Hepatocyte (in vitro differentiated cells): ENCODE results near the gene MS4A6A. TPM values are rescaled to one million over a fixed set of nuclear protein-coding genes. Genes with fewer than 3 reads are reported as not detected.

Experiments
- DNase-seq: peaks from one replicate; pipeline ENCODE4 v3.0.0-alpha.2; 2016; ENCODE audit warnings: low spot score
- H2AFZ ChIP-seq: fragments of 200-600 bp; sonication (generic); 2 replicates; pipeline ENCODE4 v1.6.0; 2016; ENCODE audit warnings: antibody characterized with exemption, mild to moderate bottlenecking
- H3K27ac ChIP-seq: fragments of 200-600 bp; sonication (generic); 2 replicates; pipeline ENCODE4 v1.5.1; 2016; ENCODE audit warnings: mild to moderate bottlenecking
- H3K27me3 ChIP-seq: fragments of 200-600 bp; sonication (generic); 2 replicates; pipeline ENCODE4 v1.6.1; 2016
- H3K36me3 ChIP-seq: fragments of 200-600 bp; sonication (generic); replicated peaks from 2 replicates; pipeline ENCODE4 v1.5.1; 2016; ENCODE audit warnings: low read depth; ENCODE audit not compliant: insufficient read depth
- H3K4me1 ChIP-seq: fragments of 200-600 bp; sonication (generic); 2 replicates; pipeline ENCODE4 v1.5.1; 2016; ENCODE audit warnings: mild to moderate bottlenecking, moderate library complexity; ENCODE audit not compliant: insufficient read depth
- H3K4me2 ChIP-seq: fragments of 200-600 bp; sonication (generic); 2 replicates; pipeline ENCODE4 v1.6.0; 2016
- H3K4me3 ChIP-seq: fragments of 200-600 bp; sonication (generic); 2 replicates; pipeline ENCODE4 v1.5.1; 2016; ENCODE audit warnings: mild to moderate bottlenecking
- H3K79me2 ChIP-seq: fragments of 200-600 bp; sonication (generic); 2 replicates; pipeline ENCODE4 v1.6.0; 2017; ENCODE audit warnings: mild to moderate bottlenecking
- H3K9me2 ChIP-seq: fragments of 200-600 bp; sonication (generic); replicated peaks from 2 replicates; pipeline ENCODE4 v1.6.0; 2017; ENCODE audit warnings: mild to moderate bottlenecking; ENCODE audit not compliant: insufficient read depth
- H3K9me3 ChIP-seq: fragments of 200-600 bp; sonication (generic); 2 replicates; pipeline ENCODE4 v1.5.1; 2016; ENCODE audit warnings: low read depth, mild to moderate bottlenecking
- H4K20me1 ChIP-seq: fragments of 200-600 bp; sonication (generic); 2 replicates; pipeline ENCODE4 v1.6.0; 2016; ENCODE audit warnings: mild to moderate bottlenecking; ENCODE audit not compliant: insufficient read depth, poor library complexity, severe bottlenecking
- EZH2 ChIP-seq: fragments of 200-600 bp; sonication (generic); IDR thresholded peaks from 2 replicates; pipeline ENCODE4 v1.6.1; 2016; ENCODE audit warnings: antibody characterized with exemption, mild to moderate bottlenecking, borderline replicate concordance
- EZH2phosphoT487 ChIP-seq: fragments of 200-600 bp; sonication (generic); IDR thresholded peaks from one replicate; pipeline ENCODE4 v1.6.1; 2018; ENCODE audit warnings: antibody characterized with exemption, mild to moderate bottlenecking, low read depth, moderate library complexity; ENCODE audit not compliant: unreplicated experiment, severe bottlenecking
- WGBS: methylation state at CpG from one replicate; pipeline ENCODE4 v1.1.6; 2016; ENCODE audit warnings: low lambda C conversion rate; ENCODE audit errors: missing lambda C conversion rate; 5-methylcytosine and 5-hydroxymethylcytosine counted together
- polyA plus RNA-seq: library from polyadenylated mRNA; unstranded; fragments of >200 nt; fragmentation: Nextera tagmentation; extraction: Ambion mirVana; gene quantifications from 2 replicates; pipeline ENCODE4 v1.2.1, GENCODE V29; 2016
- total RNA-seq: library from RNA; depleted of rRNA; stranded (reverse); fragments of >200 nt; gene quantifications from 2 replicates; pipeline ENCODE4 v1.2.3, GENCODE V29; 2014
- TF ChIP-seq, protein P1 (sequence below): fragments of 200-600 bp; sonication (generic); IDR thresholded peaks from 2 replicates; pipeline ENCODE4 v1.5.1; 2016; ENCODE audit warnings: antibody characterized with exemption, mild to moderate bottlenecking; ENCODE audit not compliant: poor library complexity

The MS4A6A gene
- total and polyA plus RNA-seq, 2 experiments from 2014 or later: 1.4 to 6.2 TPM

DNA sequence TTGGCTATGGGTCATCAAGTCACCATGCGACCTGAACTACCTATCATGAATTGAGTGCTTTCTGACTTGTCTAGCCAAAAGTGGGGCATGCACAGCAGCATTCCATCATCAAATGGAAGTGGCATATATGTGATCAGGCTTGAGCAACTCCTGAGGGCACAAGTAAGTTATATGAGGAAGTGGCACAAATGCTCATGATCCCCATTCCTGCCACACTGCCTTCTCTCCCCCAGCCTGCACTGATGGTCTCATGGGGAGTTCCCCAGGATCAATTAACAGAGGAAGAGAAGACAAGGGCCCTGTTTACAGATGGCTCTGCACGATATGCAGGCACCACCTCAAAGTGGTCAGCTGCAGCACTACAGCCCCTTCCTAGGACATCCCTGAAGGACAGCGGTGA lies 38.3 kb upstream of the MS4A6A start:
- Histone ChIP-seq H3K36me3 (no peaks in the 10 kb centered on the region), H2AFZ (no peak overlapping the region), H3K4me1 (no peaks in the 10 kb centered on the region), H3K9me3 (no peaks in the 10 kb centered on the region), H3K9me2 (no peaks in the 10 kb centered on the region), H3K4me3 (no peak overlapping the region), H4K20me1 (no peaks in the 10 kb centered on the region), H3K27me3 (no peaks in the 10 kb centered on the region), H3K4me2 (no peak overlapping the region), H3K79me2 (no peaks in the 10 kb centered on the region), H3K27ac (no peak overlapping the region)
- TF ChIP-seq EZH2phosphoT487 (no peak), EZH2 (no peak)
- TF ChIP-seq, protein P1, sequence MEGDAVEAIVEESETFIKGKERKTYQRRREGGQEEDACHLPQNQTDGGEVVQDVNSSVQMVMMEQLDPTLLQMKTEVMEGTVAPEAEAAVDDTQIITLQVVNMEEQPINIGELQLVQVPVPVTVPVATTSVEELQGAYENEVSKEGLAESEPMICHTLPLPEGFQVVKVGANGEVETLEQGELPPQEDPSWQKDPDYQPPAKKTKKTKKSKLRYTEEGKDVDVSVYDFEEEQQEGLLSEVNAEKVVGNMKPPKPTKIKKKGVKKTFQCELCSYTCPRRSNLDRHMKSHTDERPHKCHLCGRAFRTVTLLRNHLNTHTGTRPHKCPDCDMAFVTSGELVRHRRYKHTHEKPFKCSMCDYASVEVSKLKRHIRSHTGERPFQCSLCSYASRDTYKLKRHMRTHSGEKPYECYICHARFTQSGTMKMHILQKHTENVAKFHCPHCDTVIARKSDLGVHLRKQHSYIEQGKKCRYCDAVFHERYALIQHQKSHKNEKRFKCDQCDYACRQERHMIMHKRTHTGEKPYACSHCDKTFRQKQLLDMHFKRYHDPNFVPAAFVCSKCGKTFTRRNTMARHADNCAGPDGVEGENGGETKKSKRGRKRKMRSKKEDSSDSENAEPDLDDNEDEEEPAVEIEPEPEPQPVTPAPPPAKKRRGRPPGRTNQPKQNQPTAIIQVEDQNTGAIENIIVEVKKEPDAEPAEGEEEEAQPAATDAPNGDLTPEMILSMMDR: no peak
- DNase-seq: no peak
- 74% methylated on average over 3 of the region's 3 CpGs for WGBS

DNA sequence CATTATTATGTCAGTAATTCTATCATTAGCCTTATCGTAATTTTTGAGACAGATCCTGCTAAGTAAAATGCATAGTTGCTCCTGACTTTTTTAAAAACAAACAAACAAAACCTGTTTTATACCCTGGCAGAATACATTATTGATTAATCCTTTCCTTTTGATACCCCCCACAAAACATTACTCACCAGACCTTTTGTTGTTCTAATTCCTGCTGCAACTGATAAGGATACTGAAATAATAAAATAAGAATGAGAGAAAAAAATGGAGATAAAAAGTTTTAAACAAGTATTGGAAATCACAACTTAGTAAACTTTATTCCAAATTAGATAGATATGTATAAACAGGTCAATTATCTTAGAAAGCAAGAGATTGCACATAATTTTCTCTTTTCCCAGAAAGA lies 31.5 kb upstream of the MS4A6A start:
- no peak for DNase-seq
- Histone ChIP-seq H3K4me3 (no peak overlapping the region), H2AFZ (no peak overlapping the region), H3K27ac (no peak overlapping the region), H3K4me2 (no peak overlapping the region), H3K9me3 (no peaks in the 10 kb centered on the region), H3K79me2 (no peaks in the 10 kb centered on the region), H3K4me1 (no peaks in the 10 kb centered on the region), H4K20me1 (no peaks in the 10 kb centered on the region), H3K27me3 (no peaks in the 10 kb centered on the region), H3K9me2 (no peaks in the 10 kb centered on the region), H3K36me3 (no peaks in the 10 kb centered on the region)
- 83% methylated on average over 1 of the region's 1 CpG for WGBS
- TF ChIP-seq EZH2phosphoT487: no peak
- no peak for TF ChIP-seq EZH2
- TF ChIP-seq, protein P1: no peak

GRCh38 chr11:60211206-60211605 lies 28.3 kb upstream of the MS4A6A start:
- 92% methylated on average over 4 of the region's 4 CpGs for WGBS
- H3K27ac ChIP-seq: no peak overlapping the region
- H3K4me2 ChIP-seq: no peak overlapping the region
- no peak for TF ChIP-seq EZH2phosphoT487
- TF ChIP-seq EZH2: no peak
- TF ChIP-seq, protein P1: no peak
- no peaks in the 10 kb centered on the region for H3K27me3 ChIP-seq
- H3K4me1 ChIP-seq: no peaks in the 10 kb centered on the region
- H3K79me2 ChIP-seq: no peaks in the 10 kb centered on the region
- H3K9me2 ChIP-seq: no peaks in the 10 kb centered on the region
- H2AFZ ChIP-seq: no peak overlapping the region
- DNase-seq: no peak
- H3K36me3 ChIP-seq: no peaks in the 10 kb centered on the region
- H4K20me1 ChIP-seq: no peaks in the 10 kb centered on the region
- no peak overlapping the region for H3K4me3 ChIP-seq
- no peaks in the 10 kb centered on the region for H3K9me3 ChIP-seq

- Histone ChIP-seq H3K27me3 (no peaks in the 10 kb centered on the region), H3K4me1 (no peaks in the 10 kb centered on the region), H3K27ac (no peak overlapping the region), H3K4me2 (no peak overlapping the region), H4K20me1 (no peaks in the 10 kb centered on the region), H3K79me2 (no peaks in the 10 kb centered on the region), H3K4me3 (no peak overlapping the region), H2AFZ (no peak overlapping the region), H3K9me3 (no peaks in the 10 kb centered on the region), H3K36me3 (no peaks in the 10 kb centered on the region), H3K9me2 (no peaks in the 10 kb centered on the region)
- WGBS: 76% methylated on average over 3 of the region's 3 CpGs
- TF ChIP-seq, protein P1: no peak
- TF ChIP-seq EZH2: no peak
- TF ChIP-seq EZH2phosphoT487: no peak
- no peak for DNase-seq
These were observed 27.1 kb upstream of the MS4A6A start for GRCh38 chr11:60209977-60210376.
